Epithelial cell of esophagus (primary cell): ENCODE results near the gene FHL1.

ENCODE experiments used
- DNase-seq: peaks from one replicate; pipeline ENCODE4 v3.0.0; 2010; ENCODE audit warnings: low read depth
- H3K4me3 ChIP-seq: 2 replicates; pipeline ENCODE4 v1.5.1; 2011; ENCODE audit warnings: mild to moderate bottlenecking, low read length, control low read depth
- CTCF ChIP-seq: IDR thresholded peaks from 2 replicates; pipeline ENCODE4 v1.5.1; 2011; ENCODE audit warnings: low read depth, mild to moderate bottlenecking, low read length, control low read depth, inconsistent platforms; ENCODE audit not compliant: insufficient read depth; ENCODE audit errors: missing control alignments

The FHL1 gene

GRCh38 chrX:136170139-136170800, 22.9 kb downstream of the FHL1 start:
- H3K4me3 ChIP-seq = no peak overlapping the region
- DNase-seq = no peak
- no peak for TF ChIP-seq CTCF

- DNase-seq = no peak
- no peak overlapping the region for H3K4me3 ChIP-seq
- no peak for TF ChIP-seq CTCF
Observed at GRCh38 chrX:136171420-136171819, 24.1 kb downstream of the FHL1 start.

- peak; percentile 61 for DNase-seq
- TF ChIP-seq CTCF = no peak
- no peak overlapping the region for H3K4me3 ChIP-seq
Observed at GRCh38 chrX:136176399-136176825, 29.1 kb downstream of the FHL1 start.

- TF ChIP-seq CTCF = no peak
- DNase-seq = no peak
Observed at GRCh38 chrX:136179133-136179532, 31.8 kb downstream of the FHL1 start.

GRCh38 chrX:136182414-136182813, 35.1 kb downstream of the FHL1 start:
- no peak for TF ChIP-seq CTCF
- DNase-seq = no peak
- H3K4me3 ChIP-seq = no peak overlapping the region

More at GRCh38 chrX:136179133-136179532, 31.8 kb downstream of the FHL1 start:
- H3K4me3 ChIP-seq = no peak overlapping the region

- TF ChIP-seq CTCF = no peak
- no peak for DNase-seq
- no peak overlapping the region for H3K4me3 ChIP-seq
Observed at GRCh38 chrX:136183172-136183571, 35.8 kb downstream of the FHL1 start.

- DNase-seq = no peak
- no peak overlapping the region for H3K4me3 ChIP-seq
- no peak for TF ChIP-seq CTCF
Observed at GRCh38 chrX:136183917-136184316, 36.6 kb downstream of the FHL1 start.
